ENCODE measurements around the gene GNL3.

Gene GNL3

DNA sequence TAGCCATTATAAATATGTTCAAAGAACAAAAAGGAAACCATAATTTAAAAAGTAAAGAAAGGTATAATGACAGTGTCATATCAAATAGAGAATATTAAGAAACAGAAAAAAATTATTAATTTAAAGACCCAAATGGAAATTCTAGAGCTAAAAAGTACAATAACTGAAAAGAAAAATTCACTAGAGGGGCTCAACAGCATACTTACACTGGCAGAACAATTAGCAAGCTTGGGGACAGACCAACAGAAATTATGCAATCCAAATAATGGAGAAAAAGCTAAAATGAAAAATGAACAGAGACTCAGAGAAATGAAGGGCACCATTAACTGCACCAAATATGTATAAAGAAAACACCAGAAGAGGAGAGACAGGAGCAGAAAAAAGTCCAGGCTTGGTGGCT, 33.8 kb downstream of the GNL3 start:
- Histone ChIP-seq H3K27ac (ENCODE audit: low read length) (no peak overlapping the region), H3K4me2 (ENCODE audit: low read length) (no peak overlapping the region)
- TF ChIP-seq EZH2phosphoT487 (IDR thresholded peaks at IDR 0.05; ENCODE audit: low read depth) (no peak), CTCF (IDR thresholded peaks at IDR 0.05; ENCODE audit: low read depth, low read length) (no peak)

GRCh38 chr3:52721002-52721729, 35.3 kb downstream of the GNL3 start:
- Histone ChIP-seq H2AFZ (ENCODE audit: low read depth, low read length) (no peak overlapping the region), H3K79me2 (ENCODE audit: low read length) (no peaks in the 10 kb centered on the region), H3K27me3 (ENCODE audit: low read depth, low read length) (no peaks in the 10 kb centered on the region), H3K27ac (ENCODE audit: low read length) (no peak overlapping the region), H3K4me2 (ENCODE audit: low read length) (no peak overlapping the region), H3K4me1 (ENCODE audit: low read length) (no peaks in the 10 kb centered on the region), H3K9me3 (ENCODE audit: insufficient read depth, low read length) (peaks cover 6% of the 10 kb centered on the region; the same call in 1 of the 2 replicates), H3K36me3 (replicated peaks; ENCODE audit: low read depth, low read length) (peaks cover 27% of the 10 kb centered on the region), H3K4me3 (ENCODE audit: low read length) (no peak overlapping the region), H4K20me1 (ENCODE audit: insufficient read depth, low read length) (no peaks in the 10 kb centered on the region), H3K9ac (ENCODE audit: low read length) (no peak overlapping the region)
- no peak for TF ChIP-seq CTCF (IDR thresholded peaks at IDR 0.05; ENCODE audit: low read depth, low read length)
- no peak for TF ChIP-seq EZH2phosphoT487 (IDR thresholded peaks at IDR 0.05; ENCODE audit: low read depth)

More for the DNA sequence above, 33.8 kb downstream of the GNL3 start:
- Histone ChIP-seq H2AFZ (ENCODE audit: low read depth, low read length) (no peak overlapping the region), H3K4me3 (ENCODE audit: low read length) (no peak overlapping the region), H3K9ac (ENCODE audit: low read length) (no peak overlapping the region), H3K36me3 (replicated peaks; ENCODE audit: low read depth, low read length) (peaks cover 27% of the 10 kb centered on the region), H3K4me1 (ENCODE audit: low read length) (no peaks in the 10 kb centered on the region), H3K79me2 (ENCODE audit: low read length) (no peaks in the 10 kb centered on the region), H4K20me1 (ENCODE audit: insufficient read depth, low read length) (no peaks in the 10 kb centered on the region), H3K27me3 (ENCODE audit: low read depth, low read length) (no peaks in the 10 kb centered on the region), H3K9me3 (ENCODE audit: insufficient read depth, low read length) (peaks cover 6% of the 10 kb centered on the region; the same call in 1 of the 2 replicates)

DNA sequence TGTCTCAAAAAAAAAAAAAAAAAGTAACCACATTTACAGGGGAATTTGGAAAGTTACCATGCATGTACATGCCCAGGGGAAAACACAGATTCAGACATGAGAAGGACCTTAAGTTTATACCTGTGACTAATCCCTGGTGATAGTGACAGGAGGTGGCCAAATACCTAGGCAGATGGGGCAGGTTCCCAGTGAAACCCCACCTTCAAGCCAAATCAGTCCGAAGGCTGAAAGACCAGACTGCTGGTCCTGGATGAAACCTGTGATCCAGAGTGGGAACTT, 35.8 kb downstream of the GNL3 start:
- Histone ChIP-seq H3K9me3 (ENCODE audit: insufficient read depth, low read length) (peaks cover 6% of the 10 kb centered on the region; the same call in 1 of the 2 replicates), H3K79me2 (ENCODE audit: low read length) (no peaks in the 10 kb centered on the region), H3K4me2 (ENCODE audit: low read length) (no peak overlapping the region), H3K27me3 (ENCODE audit: low read depth, low read length) (no peaks in the 10 kb centered on the region), H3K36me3 (replicated peaks; ENCODE audit: low read depth, low read length) (peaks cover 27% of the 10 kb centered on the region), H3K4me1 (ENCODE audit: low read length) (no peaks in the 10 kb centered on the region), H2AFZ (ENCODE audit: low read depth, low read length) (no peak overlapping the region), H3K9ac (ENCODE audit: low read length) (no peak overlapping the region), H4K20me1 (ENCODE audit: insufficient read depth, low read length) (no peaks in the 10 kb centered on the region), H3K4me3 (ENCODE audit: low read length) (no peak overlapping the region), H3K27ac (ENCODE audit: low read length) (no peak overlapping the region)
- TF ChIP-seq EZH2phosphoT487 (IDR thresholded peaks at IDR 0.05; ENCODE audit: low read depth) (no peak), CTCF (IDR thresholded peaks at IDR 0.05; ENCODE audit: low read depth, low read length) (no peak)

GRCh38 chr3:52722491-52722890, 36.7 kb downstream of the GNL3 start:
- Histone ChIP-seq H4K20me1 (ENCODE audit: insufficient read depth, low read length) (no peaks in the 10 kb centered on the region), H3K79me2 (ENCODE audit: low read length) (no peaks in the 10 kb centered on the region), H3K27ac (ENCODE audit: low read length) (no peak overlapping the region), H3K4me2 (ENCODE audit: low read length) (no peak overlapping the region), H3K9me3 (ENCODE audit: insufficient read depth, low read length) (peaks cover 6% of the 10 kb centered on the region; the same call in 1 of the 2 replicates), H3K4me1 (ENCODE audit: low read length) (no peaks in the 10 kb centered on the region), H3K4me3 (ENCODE audit: low read length) (no peak overlapping the region), H3K27me3 (ENCODE audit: low read depth, low read length) (no peaks in the 10 kb centered on the region), H3K9ac (ENCODE audit: low read length) (no peak overlapping the region), H3K36me3 (replicated peaks; ENCODE audit: low read depth, low read length) (peaks cover 30% of the 10 kb centered on the region), H2AFZ (ENCODE audit: low read depth, low read length) (no peak overlapping the region)
- TF ChIP-seq CTCF (IDR thresholded peaks at IDR 0.05; ENCODE audit: low read depth, low read length) (no peak), EZH2phosphoT487 (IDR thresholded peaks at IDR 0.05; ENCODE audit: low read depth) (no peak)
